Chondrocyte (in vitro differentiated cells): ENCODE results near the gene KANTR. TPM values are rescaled to one million over a fixed set of nuclear protein-coding genes. Genes with fewer than 3 reads are reported as not detected.

Experiments used
- DNase-seq: peaks from one replicate; pipeline ENCODE4 v3.0.0; 2021; ENCODE audit warnings: mixed read lengths, low spot score
- H3K27ac Mint-ChIP-seq: one replicate; pipeline ENCODE4 v1.8.0; 2021; ENCODE audit warnings: mild to moderate bottlenecking, moderate library complexity, mixed read lengths; ENCODE audit not compliant: unreplicated experiment
- H3K27me3 Mint-ChIP-seq: 2 replicates; pipeline ENCODE4 v1.8.0; 2021; ENCODE audit warnings: low read depth, mixed read lengths
- H3K36me3 Mint-ChIP-seq: 2 replicates; pipeline ENCODE4 v1.8.0; 2021; ENCODE audit warnings: low read depth, mixed read lengths
- H3K4me1 Mint-ChIP-seq: 2 replicates; pipeline ENCODE4 v1.8.0; 2021; ENCODE audit warnings: low read depth, mild to moderate bottlenecking, mixed read lengths
- H3K4me3 Mint-ChIP-seq: one replicate; pipeline ENCODE4 v1.8.0; 2021; ENCODE audit warnings: mild to moderate bottlenecking, moderate library complexity, mixed read lengths; ENCODE audit not compliant: unreplicated experiment
- H3K9me3 Mint-ChIP-seq: 2 replicates; pipeline ENCODE4 v1.8.0; 2021; ENCODE audit warnings: low read depth, mixed read lengths
- total RNA-seq: library from RNA; stranded (reverse); gene quantifications from 3 replicates; pipeline ENCODE4 v1.2.1, GENCODE V29; 2021
- TF ChIP-seq, protein P1 (sequence below): fragments of 200-600 bp; sonication (generic); IDR thresholded peaks from 2 replicates; pipeline ENCODE4 v1.5.0; 2021; ENCODE audit warnings: antibody characterized with exemption, mild to moderate bottlenecking, moderate library complexity

KANTR gene
- total RNA-seq, 1 donor from 2014 or later, result 6.6 TPM

- Mint-ChIP-seq H3K4me1 (peaks cover 48% of the 10 kb centered on the region), H3K27me3 (no peaks in the 10 kb centered on the region), H3K9me3 (peaks cover 7% of the 10 kb centered on the region), H3K27ac (peak overlapping the region; percentile 93), H3K36me3 (peaks cover 11% of the 10 kb centered on the region), H3K4me3 (no peak overlapping the region)
- TF ChIP-seq, protein P1, sequence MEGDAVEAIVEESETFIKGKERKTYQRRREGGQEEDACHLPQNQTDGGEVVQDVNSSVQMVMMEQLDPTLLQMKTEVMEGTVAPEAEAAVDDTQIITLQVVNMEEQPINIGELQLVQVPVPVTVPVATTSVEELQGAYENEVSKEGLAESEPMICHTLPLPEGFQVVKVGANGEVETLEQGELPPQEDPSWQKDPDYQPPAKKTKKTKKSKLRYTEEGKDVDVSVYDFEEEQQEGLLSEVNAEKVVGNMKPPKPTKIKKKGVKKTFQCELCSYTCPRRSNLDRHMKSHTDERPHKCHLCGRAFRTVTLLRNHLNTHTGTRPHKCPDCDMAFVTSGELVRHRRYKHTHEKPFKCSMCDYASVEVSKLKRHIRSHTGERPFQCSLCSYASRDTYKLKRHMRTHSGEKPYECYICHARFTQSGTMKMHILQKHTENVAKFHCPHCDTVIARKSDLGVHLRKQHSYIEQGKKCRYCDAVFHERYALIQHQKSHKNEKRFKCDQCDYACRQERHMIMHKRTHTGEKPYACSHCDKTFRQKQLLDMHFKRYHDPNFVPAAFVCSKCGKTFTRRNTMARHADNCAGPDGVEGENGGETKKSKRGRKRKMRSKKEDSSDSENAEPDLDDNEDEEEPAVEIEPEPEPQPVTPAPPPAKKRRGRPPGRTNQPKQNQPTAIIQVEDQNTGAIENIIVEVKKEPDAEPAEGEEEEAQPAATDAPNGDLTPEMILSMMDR, result no peak
- no peak for DNase-seq
Measured at GRCh38 chrX:53087388-53087831, 6.5 kb upstream of the KANTR start.

DNA sequence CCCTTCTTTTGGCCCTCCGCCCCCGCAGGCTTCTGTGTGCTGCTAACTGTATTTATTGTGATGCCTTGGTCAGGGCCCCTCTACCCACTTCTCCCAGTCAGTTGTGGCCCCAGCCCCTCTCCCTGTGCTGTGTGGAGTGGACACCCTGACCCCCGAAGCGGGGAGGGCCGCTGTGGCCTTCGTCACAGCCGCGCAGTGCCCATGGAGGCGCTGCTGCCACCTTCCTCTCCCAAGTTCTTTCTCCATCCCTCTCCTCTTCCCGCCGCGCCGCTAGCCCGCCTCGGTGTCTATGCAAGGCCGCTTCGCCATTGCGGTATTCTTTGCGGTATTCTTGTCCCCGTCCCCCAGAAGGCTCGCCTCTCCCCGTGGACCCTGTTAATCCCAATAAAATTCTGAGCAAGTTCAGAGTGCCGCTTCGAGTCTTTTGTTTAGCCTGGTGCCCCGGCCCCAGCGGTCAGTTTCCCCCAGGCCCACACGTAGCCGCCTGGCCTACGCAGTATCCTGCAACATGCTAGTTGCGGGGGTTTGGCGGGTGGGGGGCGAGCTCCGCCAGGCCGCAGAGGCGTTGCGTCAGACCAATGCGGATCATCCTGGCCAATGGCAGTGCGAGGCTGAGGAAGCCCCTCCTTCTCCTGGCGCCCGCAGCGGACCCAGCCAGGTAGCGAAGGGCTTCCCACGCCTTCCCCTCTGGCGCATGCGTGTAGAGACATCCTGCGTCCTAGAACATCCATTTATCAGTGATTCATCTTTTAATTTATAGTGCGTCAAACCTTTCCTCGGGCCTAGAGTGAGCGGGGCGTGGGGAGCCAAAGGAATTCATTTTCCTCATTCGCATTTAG is 5.6 kb upstream of the KANTR start:
- TF ChIP-seq, protein P1, result no peak
- Mint-ChIP-seq H3K27ac (peak overlapping the region; percentile 93), H3K36me3 (peaks cover 11% of the 10 kb centered on the region), H3K4me1 (peaks cover 45% of the 10 kb centered on the region), H3K9me3 (peaks cover 7% of the 10 kb centered on the region), H3K27me3 (no peaks in the 10 kb centered on the region), H3K4me3 (peak overlapping the region; percentile 81)
- no peak for DNase-seq

DNA sequence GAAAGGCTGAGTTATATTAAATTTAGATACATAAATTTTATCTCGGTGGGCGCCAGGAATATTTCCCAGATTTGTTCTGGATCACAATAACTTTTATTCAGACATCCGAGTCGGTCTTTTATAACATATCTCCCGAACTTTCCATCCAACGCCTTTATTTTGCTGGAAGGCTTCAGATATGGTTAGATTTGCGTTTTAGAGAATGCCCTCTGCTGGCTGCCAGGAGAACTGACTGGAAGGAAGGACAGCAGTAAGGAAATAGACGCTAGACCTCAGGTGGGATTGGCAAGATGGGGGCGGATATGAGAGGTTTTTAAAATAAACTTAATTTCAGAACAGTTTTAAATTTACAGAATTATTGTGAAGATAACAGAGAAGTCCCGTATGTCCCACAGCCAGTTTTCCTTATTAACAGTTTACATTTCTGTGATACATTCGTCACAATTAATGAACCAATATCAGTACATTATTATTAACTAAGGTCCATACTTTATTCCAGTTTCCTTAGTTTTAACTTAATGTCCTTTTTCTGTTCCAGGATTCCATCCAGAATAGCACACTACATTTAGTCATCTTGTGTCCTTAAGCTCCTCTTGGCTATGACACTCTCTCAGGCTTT is 4.6 kb upstream of the KANTR start:
- H3K27me3 Mint-ChIP-seq, result no peaks in the 10 kb centered on the region
- peaks cover 10% of the 10 kb centered on the region for H3K36me3 Mint-ChIP-seq
- peaks cover 36% of the 10 kb centered on the region for H3K4me1 Mint-ChIP-seq
- H3K27ac Mint-ChIP-seq, result peak overlapping the region; percentile 93
- H3K9me3 Mint-ChIP-seq, result peaks cover 6% of the 10 kb centered on the region
- TF ChIP-seq, protein P1, result peak; percentile 85
- no peak for DNase-seq
- peak overlapping the region; percentile 81 for H3K4me3 Mint-ChIP-seq

GRCh38 chrX:53089925-53090324 is 4.0 kb upstream of the KANTR start:
- peaks cover 37% of the 10 kb centered on the region for H3K4me1 Mint-ChIP-seq
- H3K27me3 Mint-ChIP-seq, result no peaks in the 10 kb centered on the region
- H3K36me3 Mint-ChIP-seq, result peaks cover 9% of the 10 kb centered on the region
- no peak for DNase-seq
- peaks cover 5% of the 10 kb centered on the region for H3K9me3 Mint-ChIP-seq
- no peak overlapping the region for H3K4me3 Mint-ChIP-seq
- no peak overlapping the region for H3K27ac Mint-ChIP-seq
- TF ChIP-seq, protein P1, result no peak

GRCh38 chrX:53091354-53091753 is 2.6 kb upstream of the KANTR start:
- Mint-ChIP-seq H3K36me3 (peaks cover under 1% of the 10 kb centered on the region), H3K27ac (no peak overlapping the region), H3K4me3 (no peak overlapping the region), H3K27me3 (no peaks in the 10 kb centered on the region), H3K9me3 (no peaks in the 10 kb centered on the region), H3K4me1 (peaks cover 28% of the 10 kb centered on the region)
- DNase-seq, result no peak
- TF ChIP-seq, protein P1, result no peak
